Lung (tissue), 12 donors: Measurements from ENCODE around the gene RNU6-9. TPM values are rescaled to one million over a fixed set of nuclear protein-coding genes. Genes with fewer than 3 reads are reported as not detected.

Experiments used
- ATAC-seq: fragments of 200-7000 bp; cut with Tn5 transposase; one replicate; pipeline ENCODE4 v1.9.1; 2020; ENCODE audit warnings: moderate number of reproducible peaks; ENCODE audit not compliant: insufficient read depth, low FRiP score
- DNase-seq, 3 donors: peaks; one replicate each; pipeline ENCODE4 v3.0.0-alpha.2; 2013 to 2017
- H3K27ac ChIP-seq, 2 donors: one replicate each; pipeline ENCODE4 v1.5.1; 2013; ENCODE audit warnings: mild to moderate bottlenecking in 2 of 2, moderate library complexity in 2 of 2, control low read depth in 1 of 2, inconsistent platforms in 1 of 2, low read depth in 1 of 2, low read length in 1 of 2
- H3K27me3 ChIP-seq, 3 donors: one replicate each; pipeline ENCODE4 v1.5.1; 2013; ENCODE audit warnings: low read length in 2 of 3; ENCODE audit not compliant: control insufficient read depth in 3 of 3, insufficient read depth in 3 of 3
- H3K36me3 ChIP-seq, 4 donors: one replicate each; pipeline ENCODE4 v1.5.1; 2013; ENCODE audit warnings: low read length in 4 of 4, mild to moderate bottlenecking in 1 of 4, moderate library complexity in 1 of 4; ENCODE audit not compliant: control insufficient read depth in 4 of 4, insufficient read depth in 4 of 4
- H3K4me1 ChIP-seq, 5 donors: one replicate each; pipeline ENCODE4 v1.5.1; 2013; ENCODE audit warnings: low read length in 5 of 5, mild to moderate bottlenecking in 2 of 5, moderate library complexity in 1 of 5; ENCODE audit not compliant: control insufficient read depth in 5 of 5, insufficient read depth in 5 of 5
- H3K4me3 ChIP-seq: one replicate; pipeline ENCODE4 v1.5.1; 2013; ENCODE audit warnings: mild to moderate bottlenecking, control low read depth, moderate library complexity
- H3K9ac ChIP-seq, 2 donors: one replicate each; pipeline ENCODE4 v1.5.1; 2013; ENCODE audit warnings: low read length in 2 of 2, control low read depth in 1 of 2; ENCODE audit not compliant: insufficient read depth in 1 of 2
- H3K9me3 ChIP-seq, 4 donors: one replicate each; pipeline ENCODE4 v1.5.1; 2013; ENCODE audit warnings: low read length in 3 of 4, mild to moderate bottlenecking in 1 of 4, moderate library complexity in 1 of 4; ENCODE audit not compliant: control insufficient read depth in 4 of 4, insufficient read depth in 3 of 4
- WGBS, 2 donors: extraction: QIAGEN DNeasy Blood & Tissue Kit; methylation state at CpG; one replicate each; pipeline ENCODE4 v1.1.7; 2013; 5-methylcytosine and 5-hydroxymethylcytosine counted together
- polyA plus RNA-seq, 2 donors: library from polyadenylated mRNA; stranded (reverse); fragments of 200-250 nt; gene quantifications; one replicate each; pipeline ENCODE4 v1.2.1, GENCODE V29; 2013
- total RNA-seq, 2 donors: library from RNA; depleted of rRNA in 1 of 2; stranded (reverse); fragments of >200 nt in 1 of 2; gene quantifications; one replicate each; pipeline ENCODE4 v1.2.1, GENCODE V29; 2014 to 2021
- TF ChIP-seq, protein P1 (sequence below): IDR thresholded peaks from 2 replicates; pipeline ENCODE4 v1.5.1; 2012; ENCODE audit warnings: mild to moderate bottlenecking; ENCODE audit errors: control extremely low read depth, extremely low read depth
- donor health status: control.
- donor health status: control.
- donor health status: Bipolar disorder and iron deficiency.
- donor health status: healthy.
- donor health status: DM: yes; HTN: yes; CAD: no.

Gene RNU6-9
- total and polyA plus RNA-seq, 4 donors: not detected

DNA sequence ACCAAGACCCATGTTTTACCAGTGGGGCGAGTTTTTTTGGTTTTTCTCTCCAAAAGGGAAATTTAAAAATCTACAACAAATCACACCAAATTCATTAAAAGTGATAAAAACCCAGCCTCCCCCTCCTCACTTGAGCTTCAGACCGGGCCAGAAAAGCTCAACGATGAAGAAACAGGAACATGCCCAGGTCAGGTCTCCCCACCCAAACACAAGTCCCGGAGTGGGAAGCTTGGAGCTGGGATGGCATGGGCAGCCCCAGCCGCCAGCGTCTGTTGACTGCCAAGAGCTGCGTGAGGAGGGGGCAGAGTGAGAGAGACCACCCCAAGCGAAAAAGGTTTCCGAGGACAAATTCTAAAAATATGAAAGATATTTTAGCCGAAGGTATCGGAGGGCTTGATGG, 3.7 kb downstream of the RNU6-9 start:
- WGBS, 2 donors: 89 to 91% methylated on average over 11 of the region's 11 CpGs

DNA sequence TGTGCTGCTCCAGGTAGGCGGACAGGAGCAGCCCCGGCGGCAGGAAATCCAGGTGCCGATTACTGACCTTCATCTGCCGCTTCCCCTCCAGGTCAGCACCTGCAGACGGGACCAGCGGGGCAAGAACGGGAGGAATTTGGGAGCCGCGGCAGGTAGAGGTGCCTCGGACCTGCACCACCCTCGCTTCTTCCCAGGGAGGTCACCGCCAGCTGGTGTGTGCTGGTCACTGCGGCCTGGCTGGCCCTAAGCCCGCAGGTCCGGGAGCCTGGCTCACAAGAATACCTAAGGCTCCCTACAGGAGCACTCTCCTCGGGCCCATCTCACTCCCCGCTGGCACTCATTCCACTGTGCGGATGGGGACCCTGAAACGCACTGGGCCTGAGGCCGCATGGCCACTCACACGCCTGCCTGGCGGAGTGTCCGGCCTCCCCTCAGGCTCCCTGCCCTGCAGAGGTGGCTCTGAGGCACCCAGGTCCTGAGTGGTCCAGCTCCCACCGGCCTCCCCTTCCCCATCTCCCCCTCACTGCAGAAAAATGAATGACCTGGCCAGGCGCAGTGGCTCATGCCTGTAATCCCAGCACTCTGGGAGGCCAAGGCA, 4.3 kb downstream of the RNU6-9 start:
- WGBS, 2 donors: 91% methylated on average over 26 of the region's 26 CpGs
- Histone ChIP-seq H3K9me3 (no peaks in the 10 kb centered on the region), H3K36me3 (peaks cover 0 to 28% (median 3%) of the 10 kb centered on the region in 4 donors), H3K27me3 (no peaks in the 10 kb centered on the region), H3K9ac (no peak overlapping the region), H3K4me1 (no peaks in the 10 kb centered on the region), H3K27ac (no peak overlapping the region), H3K4me3 (no peak overlapping the region)
- no peak for ATAC-seq
- DNase-seq: no peak
- TF ChIP-seq, protein P1, sequence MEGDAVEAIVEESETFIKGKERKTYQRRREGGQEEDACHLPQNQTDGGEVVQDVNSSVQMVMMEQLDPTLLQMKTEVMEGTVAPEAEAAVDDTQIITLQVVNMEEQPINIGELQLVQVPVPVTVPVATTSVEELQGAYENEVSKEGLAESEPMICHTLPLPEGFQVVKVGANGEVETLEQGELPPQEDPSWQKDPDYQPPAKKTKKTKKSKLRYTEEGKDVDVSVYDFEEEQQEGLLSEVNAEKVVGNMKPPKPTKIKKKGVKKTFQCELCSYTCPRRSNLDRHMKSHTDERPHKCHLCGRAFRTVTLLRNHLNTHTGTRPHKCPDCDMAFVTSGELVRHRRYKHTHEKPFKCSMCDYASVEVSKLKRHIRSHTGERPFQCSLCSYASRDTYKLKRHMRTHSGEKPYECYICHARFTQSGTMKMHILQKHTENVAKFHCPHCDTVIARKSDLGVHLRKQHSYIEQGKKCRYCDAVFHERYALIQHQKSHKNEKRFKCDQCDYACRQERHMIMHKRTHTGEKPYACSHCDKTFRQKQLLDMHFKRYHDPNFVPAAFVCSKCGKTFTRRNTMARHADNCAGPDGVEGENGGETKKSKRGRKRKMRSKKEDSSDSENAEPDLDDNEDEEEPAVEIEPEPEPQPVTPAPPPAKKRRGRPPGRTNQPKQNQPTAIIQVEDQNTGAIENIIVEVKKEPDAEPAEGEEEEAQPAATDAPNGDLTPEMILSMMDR: no peak

More for the DNA sequence above, 3.7 kb downstream of the RNU6-9 start:
- peaks cover 0 to 3% (median 0%) of the 10 kb centered on the region in 5 donors for H3K4me1 ChIP-seq
- TF ChIP-seq, protein P1: no peak
- no peak for ATAC-seq
- no peaks in the 10 kb centered on the region for H3K27me3 ChIP-seq
- H3K9ac ChIP-seq: no peak overlapping the region
- no peak overlapping the region for H3K27ac ChIP-seq
- peaks cover 0 to 28% (median 3%) of the 10 kb centered on the region in 4 donors for H3K36me3 ChIP-seq
- no peak overlapping the region for H3K4me3 ChIP-seq
- no peaks in the 10 kb centered on the region for H3K9me3 ChIP-seq
- DNase-seq: no peak

DNA sequence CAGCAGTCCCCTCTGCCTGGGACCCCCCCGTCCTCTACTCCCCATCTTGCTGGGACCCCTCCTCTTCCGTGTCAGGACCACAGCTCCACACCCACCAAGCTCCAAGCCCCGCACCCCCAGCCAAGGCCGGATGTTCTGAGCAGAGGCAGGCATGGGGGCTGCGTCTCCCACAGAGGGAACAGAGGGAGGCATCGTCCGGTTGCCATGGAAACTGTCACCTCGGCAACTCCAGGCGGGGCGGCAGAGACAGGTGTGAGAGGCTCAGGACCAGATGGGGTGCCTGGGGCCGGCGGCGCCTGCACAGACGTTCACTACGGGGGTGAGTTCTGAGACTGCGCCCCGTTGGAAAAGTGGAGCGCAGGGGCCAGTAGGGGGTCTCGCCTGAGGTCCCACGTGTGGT, 5.4 kb downstream of the RNU6-9 start:
- Histone ChIP-seq H3K4me3 (no peak overlapping the region), H3K9ac (no peak overlapping the region), H3K4me1 (peaks cover 0 to 5% (median 0%) of the 10 kb centered on the region in 5 donors), H3K27me3 (no peaks in the 10 kb centered on the region), H3K27ac (no peak overlapping the region), H3K9me3 (no peaks in the 10 kb centered on the region), H3K36me3 (peaks cover 0 to 33% (median 3%) of the 10 kb centered on the region in 4 donors)
- TF ChIP-seq, protein P1: no peak
- WGBS, 2 donors: 83 to 90% methylated on average over 20 of the region's 20 CpGs
- ATAC-seq (no peak), DNase-seq (no peak)
